ENCODE results near the gene SYK. TPM values are rescaled to one million over a fixed set of nuclear protein-coding genes. Genes with fewer than 3 reads are reported as not detected.

SYK gene
- total and polyA plus RNA-seq, 2 of the 13 experiments (the other 11 are each of a cell fraction or from before 2014, with no cell fraction given) = not detected

DNA sequence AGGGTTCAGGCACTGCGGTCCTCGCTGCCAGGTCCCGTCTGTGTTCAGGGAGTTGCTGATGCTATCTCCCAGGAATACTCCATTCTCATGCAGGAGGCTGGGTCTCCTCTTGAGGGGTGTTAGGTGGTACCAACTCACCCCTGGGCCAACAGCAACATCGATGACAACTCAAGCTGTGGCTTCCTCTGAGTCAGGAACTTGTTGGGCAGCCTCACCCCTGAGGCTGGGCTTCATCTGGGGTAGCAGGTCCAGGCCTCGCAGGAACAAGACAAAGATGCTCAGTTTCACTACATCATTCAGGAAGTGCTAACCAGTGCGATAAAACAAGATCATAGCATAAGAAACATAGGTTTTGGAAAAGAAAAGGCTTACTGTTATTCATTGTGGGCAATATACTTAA lies 125.9 kb downstream of the SYK start:
- 7% methylated on average over 4 of the region's 6 CpGs for WGBS (ENCODE audit: low lambda C conversion rate)
- POLR2A ChIA-PET = no interaction called here
- H3K36me3 ChIP-seq (replicated peaks in 1 of 2; ENCODE audit: control insufficient read depth in 1 of 2, insufficient read depth in 2 of 2, low read length in 2 of 2) = no peaks in the 10 kb centered on the region
- CTCF ChIA-PET (ENCODE audit: low intra/inter-chr PET ratio, low total read pairs) = no interaction called here
- no peaks in the 10 kb centered on the region for H3K9me3 ChIP-seq (ENCODE audit: low read length)
- in situ Hi-C loops (cut with HindIII; ENCODE audit: extremely low pct_ligation_motif_present, low pct_unique_long_range_greater_than_20kb) = no loop called here
- no peaks in the 10 kb centered on the region for H3K79me2 ChIP-seq (ENCODE audit: insufficient read depth, low read length)
- no peak overlapping the region for H3K4me2 ChIP-seq (ENCODE audit: low read depth, low read length)
- no peak overlapping the region for H3K27ac ChIP-seq (ENCODE audit: extremely low read length, insufficient read depth, low read length)
- ATAC-seq (no peak), DNase-seq (ENCODE audit: low spot score) (no peak), FAIRE-seq (no peak)
- H3K27me3 ChIP-seq (ENCODE audit: control insufficient read depth in 1 of 2, insufficient read depth in 2 of 2, low read length in 2 of 2) = peaks cover 0 to 18% of the 10 kb centered on the region in 2 experiments; a peak in 2 of 5 replicates
- intact Hi-C loops (cut with micrococcal nuclease; ENCODE audit: unreplicated experiment) = no loop called here
- no peak overlapping the region for H3K9ac ChIP-seq (ENCODE audit: insufficient read depth, low read depth, low read length)
- H3K4me3 ChIP-seq (replicated peaks in 1 of 3; ENCODE audit: insufficient read depth in 1 of 3, low read depth in 2 of 3, low read length in 3 of 3) = no peak overlapping the region
- no peaks in the 10 kb centered on the region for H4K20me1 ChIP-seq (ENCODE audit: insufficient read depth, low read length)
- BruUV-seq (replicated peaks) = no TSS peak
- no peak overlapping the region for H2AFZ ChIP-seq (ENCODE audit: low read length)
- H3K4me1 ChIP-seq (ENCODE audit: insufficient read depth, low read length) = no peaks in the 10 kb centered on the region
- TF ChIP-seq RNF219 (CRISPR knock-in tag; IDR thresholded peaks at IDR 0.05) (no peak), MLLT10 (CRISPR knock-in tag; IDR thresholded peaks at IDR 0.05) (no peak), ZKSCAN8 (CRISPR knock-in tag; IDR thresholded peaks at IDR 0.05; ENCODE audit: borderline replicate concordance) (no peak), DNMT1 (CRISPR knock-in tag; IDR thresholded peaks at IDR 0.05) (no peak), NBN (conservative IDR thresholded peaks at IDR 0.05) (no peak), REST (IDR thresholded peaks at IDR 0.05; ENCODE audit: borderline replicate concordance in 1 of 2, low read depth in 1 of 2, low read length in 2 of 2) (no peak), ZNF543 (CRISPR knock-in tag; IDR thresholded peaks at IDR 0.05) (no peak), ZNF850 (CRISPR knock-in tag; conservative IDR thresholded peaks at IDR 0.05) (no peak), ZFP62 (CRISPR knock-in tag; IDR thresholded peaks at IDR 0.05) (no peak), HOXA7 (CRISPR knock-in tag; IDR thresholded peaks at IDR 0.05) (no peak), PTBP1 (IDR thresholded peaks at IDR 0.05; ENCODE audit: low read depth, low read length, poor library complexity, severe bottlenecking) (no peak), TRIM22 (IDR thresholded peaks at IDR 0.05) (no peak), ZNF326 (CRISPR knock-in tag; IDR thresholded peaks at IDR 0.05; ENCODE audit: borderline replicate concordance) (no peak), MEIS2 (CRISPR knock-in tag; IDR thresholded peaks at IDR 0.05) (no peak)
- TF ChIP-seq, protein P1, sequence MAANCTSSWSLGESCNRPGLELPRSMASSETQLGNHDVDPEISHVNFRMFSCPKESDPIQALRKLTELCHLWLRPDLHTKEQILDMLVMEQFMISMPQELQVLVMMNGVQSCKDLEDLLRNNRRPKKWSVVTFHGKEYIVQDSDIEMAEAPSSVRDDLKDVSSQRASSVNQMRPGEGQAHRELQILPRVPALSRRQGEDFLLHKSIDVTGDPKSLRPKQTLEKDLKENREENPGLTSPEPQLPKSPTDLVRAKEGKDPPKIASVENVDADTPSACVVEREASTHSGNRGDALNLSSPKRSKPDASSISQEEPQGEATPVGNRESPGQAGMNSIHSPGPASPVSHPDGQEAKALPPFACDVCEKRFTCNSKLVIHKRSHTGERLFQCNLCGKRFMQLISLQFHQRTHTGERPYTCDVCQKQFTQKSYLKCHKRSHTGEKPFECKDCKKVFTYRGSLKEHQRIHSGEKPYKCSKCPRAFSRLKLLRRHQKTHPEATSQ (CRISPR knock-in tag; IDR thresholded peaks at IDR 0.05; ENCODE audit: borderline replicate concordance) = no peak
